LNCAP (cell line): ENCODE results near the gene HPSE2.

Experiments used
- CTCF ChIP-seq: fragments of 450-650 bp; IDR thresholded peaks from 2 replicates; pipeline ENCODE4 v1.5.1; 2017; ENCODE audit warnings: mild to moderate bottlenecking

Gene HPSE2

GRCh38 chr10:98620503-98620902 lies 615.1 kb downstream of the HPSE2 start:
- no peak for TF ChIP-seq CTCF

GRCh38 chr10:98619446-98619845 lies 616.2 kb downstream of the HPSE2 start:
- no peak for TF ChIP-seq CTCF

GRCh38 chr10:98617906-98618520 lies 617.6 kb downstream of the HPSE2 start:
- TF ChIP-seq CTCF: no peak

- no peak for TF ChIP-seq CTCF
Measured at GRCh38 chr10:98613446-98613845, 622.2 kb downstream of the HPSE2 start.

GRCh38 chr10:98611436-98611835 lies 624.2 kb downstream of the HPSE2 start:
- TF ChIP-seq CTCF: no peak

- TF ChIP-seq CTCF: no peak
Measured at GRCh38 chr10:98610836-98611235, 624.8 kb downstream of the HPSE2 start.

GRCh38 chr10:98610301-98610700 lies 625.4 kb downstream of the HPSE2 start:
- TF ChIP-seq CTCF: no peak

- no peak for TF ChIP-seq CTCF
Measured at GRCh38 chr10:98609265-98609664, 626.4 kb downstream of the HPSE2 start.
